A549 (cell line): Measurements from ENCODE around the gene VSTM4. TPM values are rescaled to one million over a fixed set of nuclear protein-coding genes. Genes with fewer than 3 reads are reported as not detected.

ENCODE experiments used
- ATAC-seq, 2 experiments: fragments of 200-7000 bp in 1 of 2; fragments of >200 bp in 1 of 2; cut with Nextera tagmentation in 1 of 2; cut with Tn5 transposase in 1 of 2; 3 replicates each; pipeline versions ENCODE4 v1.8.0 to v1.9.1; 2018 to 2020; ENCODE audit warnings: mild to moderate bottlenecking in 1 of 2, moderate library complexity in 1 of 2
- CTCF ChIA-PET: fragments of 300-600 bp; sonication (Branson Sonifier 250); formaldehyde crosslinking; extraction: SDS; loops from one replicate; lab custom pipeline; 2021; ENCODE audit warnings: antibody characterized with exemption, inconsistent platforms; lab: Yijun Ruan, JAX
- POLR2A ChIA-PET: fragments of 350-600 bp; formaldehyde crosslinking; extraction: SDS; loops from one replicate; lab custom pipeline; 2021; ENCODE audit warnings: antibody characterized with exemption, inconsistent platforms; lab: Yijun Ruan, JAX
- DNase-seq, 2 experiments: peaks; one replicate each; pipeline versions ENCODE4 v3.0.0 to v3.0.0-alpha.2; 2011 to 2016; ENCODE audit warnings: low read depth in 1 of 2, low spot score in 1 of 2
- FAIRE-seq: peaks from 2 replicates; lab custom pipeline; 2011; peaks lifted over from hg19 to GRCh38; lab: Jason Lieb, UNC
- H3K27ac ChIP-seq, 2 experiments: fragments of >200 bp; sonication (Bioruptor Twin); formaldehyde crosslinking; 3 replicates each; pipeline ENCODE4 v1.5.1; 2016 to 2017
- H3K4me1 ChIP-seq: fragments of >200 bp; sonication (Bioruptor Twin); formaldehyde crosslinking; 3 replicates; pipeline ENCODE4 v1.6.1; 2016
- H3K4me2 ChIP-seq: fragments of >200 bp; sonication (Bioruptor Twin); formaldehyde crosslinking; 3 replicates; pipeline ENCODE4 v1.6.1; 2016
- H3K4me3 ChIP-seq: fragments of >200 bp; sonication (Bioruptor Twin); formaldehyde crosslinking; 3 replicates; pipeline ENCODE4 v1.5.1; 2016
- H3K9me3 ChIP-seq: fragments of >200 bp; sonication (Bioruptor Twin); formaldehyde crosslinking; 3 replicates; pipeline ENCODE4 v1.6.1; 2016
- CBX2 ChIP-seq: fragments of 200-600 bp; sonication (generic); IDR thresholded peaks from 2 replicates; pipeline ENCODE4 v1.6.1; 2016; ENCODE audit warnings: low read depth, mild to moderate bottlenecking, borderline replicate concordance
- CHD4 ChIP-seq: fragments of 200-600 bp; sonication (generic); IDR thresholded peaks from 2 replicates; pipeline ENCODE4 v1.6.1; 2016; ENCODE audit warnings: antibody characterized with exemption, mild to moderate bottlenecking, borderline replicate concordance
- E2F6 ChIP-seq: IDR thresholded peaks from 2 replicates; pipeline ENCODE4 v1.6.1; 2012; ENCODE audit warnings: low read depth, borderline replicate concordance
- EHMT2 ChIP-seq: fragments of 200-600 bp; sonication (generic); IDR thresholded peaks from 2 replicates; pipeline ENCODE4 v1.6.1; 2016; ENCODE audit warnings: antibody characterized with exemption, low read depth, mild to moderate bottlenecking, moderate library complexity
- ESRRA ChIP-seq: fragments of 150-350 bp; IDR thresholded peaks from 2 replicates; pipeline ENCODE4 v1.6.1; 2014; ENCODE audit warnings: mild to moderate bottlenecking, low read length, borderline replicate concordance
- FOSB ChIP-seq: fragments of 250-450 bp; sonication (Bioruptor Pico); IDR thresholded peaks from 2 replicates; pipeline ENCODE4 v1.5.0; 2020; ENCODE audit warnings: mild to moderate bottlenecking, moderate library complexity
- FOSL2 ChIP-seq, 2 experiments: fragments of 450-650 bp in 1 of 2; fragments of >200 bp in 1 of 2; sonication (Bioruptor Twin) in 1 of 2; formaldehyde crosslinking; IDR thresholded peaks; 2 replicates each; pipeline versions ENCODE4 v1.5.0 to v1.6.1; 2016 to 2020; ENCODE audit warnings: mild to moderate bottlenecking in 1 of 2, moderate library complexity in 1 of 2
- FOXS1 ChIP-seq: fragments of 250-450 bp; sonication (Bioruptor Pico); IDR thresholded peaks from 2 replicates; pipeline ENCODE4 v1.5.0; 2020; ENCODE audit warnings: mild to moderate bottlenecking, moderate library complexity
- HDAC2 ChIP-seq: fragments of 200-600 bp; sonication (generic); IDR thresholded peaks from 2 replicates; pipeline ENCODE4 v1.6.1; 2016
- HES2 ChIP-seq: fragments of >200 bp; sonication (Bioruptor Twin); formaldehyde crosslinking; IDR thresholded peaks from 2 replicates; pipeline ENCODE4 v1.6.1; 2016
- HMGXB4 ChIP-seq: fragments of 250-450 bp; sonication (Bioruptor Pico); IDR thresholded peaks from 2 replicates; pipeline ENCODE4 v1.5.0; 2021; ENCODE audit warnings: mild to moderate bottlenecking, moderate library complexity, borderline replicate concordance
- HOXA7 ChIP-seq: fragments of 250-450 bp; sonication (Bioruptor Pico); IDR thresholded peaks from 2 replicates; pipeline ENCODE4 v1.5.0; 2020; ENCODE audit warnings: mild to moderate bottlenecking, moderate library complexity
- HOXB5 ChIP-seq: fragments of 250-450 bp; sonication (Bioruptor Pico); IDR thresholded peaks from 2 replicates; pipeline ENCODE4 v1.5.0; 2020; ENCODE audit warnings: mild to moderate bottlenecking, moderate library complexity
- JUN ChIP-seq, 2 experiments: fragments of >200 bp; sonication (Bioruptor Twin); formaldehyde crosslinking; IDR thresholded peaks; 2 replicates in 1 of 2; 3 replicates in 1 of 2; pipeline ENCODE4 v1.6.1; 2016 to 2017
- JUNB ChIP-seq: fragments of >200 bp; sonication (Bioruptor Twin); formaldehyde crosslinking; IDR thresholded peaks from 2 replicates; pipeline ENCODE4 v1.6.1; 2016
- KDM1A ChIP-seq: fragments of 200-600 bp; sonication (generic); IDR thresholded peaks from 2 replicates; pipeline ENCODE4 v1.6.1; 2016; ENCODE audit warnings: low read depth, mild to moderate bottlenecking
- KDM5A ChIP-seq: fragments of 200-600 bp; sonication (generic); IDR thresholded peaks from 2 replicates; pipeline ENCODE4 v1.6.1; 2016; ENCODE audit warnings: antibody characterized with exemption, mild to moderate bottlenecking
- MAFK ChIP-seq: fragments of 450-650 bp; IDR thresholded peaks from 2 replicates; pipeline ENCODE4 v1.6.1; 2014; ENCODE audit not compliant: partially characterized antibody
- POLR2A ChIP-seq: IDR thresholded peaks from 2 replicates; pipeline ENCODE4 v1.6.1; 2012; ENCODE audit warnings: mild to moderate bottlenecking, low read length
- RARB ChIP-seq: fragments of 250-450 bp; sonication (Bioruptor Pico); IDR thresholded peaks from 2 replicates; pipeline ENCODE4 v1.8.0; 2021; ENCODE audit warnings: mild to moderate bottlenecking, moderate library complexity
- RCOR1 ChIP-seq: fragments of 150-350 bp; IDR thresholded peaks from 2 replicates; pipeline ENCODE4 v1.6.1; 2014; ENCODE audit warnings: antibody characterized with exemption, low read length, low read depth
- RNF2 ChIP-seq: fragments of 200-600 bp; sonication (generic); IDR thresholded peaks from 2 replicates; pipeline ENCODE4 v1.6.1; 2016; ENCODE audit warnings: low read depth, mild to moderate bottlenecking, antibody characterized with exemption, moderate library complexity, borderline replicate concordance
- SMC3 ChIP-seq: fragments of >200 bp; sonication (Bioruptor Twin); formaldehyde crosslinking; IDR thresholded peaks from 3 replicates; pipeline ENCODE4 v1.6.1; 2018; ENCODE audit warnings: inconsistent platforms
- SREBF2 ChIP-seq: fragments of 450-650 bp; IDR thresholded peaks from 2 replicates; pipeline ENCODE4 v1.6.1; 2014; ENCODE audit warnings: mild to moderate bottlenecking, moderate library complexity
- TFCP2L1 ChIP-seq: fragments of 250-450 bp; sonication (Bioruptor Pico); IDR thresholded peaks from 2 replicates; pipeline ENCODE4 v1.5.0; 2021; ENCODE audit warnings: mild to moderate bottlenecking
- ZFP36 ChIP-seq: fragments of 450-650 bp; IDR thresholded peaks from 2 replicates; pipeline ENCODE4 v1.6.1; 2014; ENCODE audit warnings: borderline replicate concordance; ENCODE audit not compliant: partially characterized antibody
- ZSCAN20 ChIP-seq: fragments of 250-450 bp; sonication (Bioruptor Pico); IDR thresholded peaks from 2 replicates; pipeline ENCODE4 v1.8.0; 2022; ENCODE audit warnings: mild to moderate bottlenecking, moderate library complexity
- WGBS: methylation state at CpG from one replicate; pipeline ENCODE4 v1.1.6; 2017; ENCODE audit errors: missing lambda C conversion rate; 5-methylcytosine and 5-hydroxymethylcytosine counted together
- polyA plus RNA-seq, 4 experiments: library from polyadenylated mRNA; depleted of rRNA in 3 of 4; stranded (reverse); fragments of >200 nt; fragmentation: RNase III in 1 of 4; extraction: RNeasy Plus Mini Kit Qiagen cat#74134 plus additional on column Dnase treatment in 1 of 4; gene quantifications; 2 replicates in 3 of 4; 3 replicates in 1 of 4; pipeline ENCODE4 v1.2.3, GENCODE V29; 2011 to 2017
- TF ChIP-seq, protein P1 (sequence below): IDR thresholded peaks from 2 replicates; pipeline ENCODE4 v1.6.1; 2012
- TF ChIP-seq, protein P2 (sequence below): IDR thresholded peaks from 2 replicates; pipeline ENCODE4 v1.6.1; 2012

Gene VSTM4
- polyA plus RNA-seq, 2 of the 4 experiments (the other 2 are of a cell fraction): 0.18 to 0.53 TPM

GRCh38 chr10:49078433-49078832, 36.9 kb downstream of the VSTM4 start:
- 39% methylated on average over 2 of the region's 2 CpGs for WGBS

GRCh38 chr10:49076741-49077521, 38.4 kb downstream of the VSTM4 start:
- TF ChIP-seq HDAC2 (no peak), ZSCAN20 (no peak), E2F6 (no peak), HMGXB4 (no peak), ZFP36 (no peak), MAFK (no peak), FOXS1 (CRISPR knock-in tag) (no peak), RNF2 (no peak), JUN (IDR thresholded peaks at IDR 0.05) (no peak), RCOR1 (no peak), POLR2A (no peak), SMC3 (no peak), FOSB (no peak), CBX2 (no peak), HES2 (no peak), RARB (CRISPR knock-in tag) (no peak)
- TF ChIP-seq, protein P1, sequence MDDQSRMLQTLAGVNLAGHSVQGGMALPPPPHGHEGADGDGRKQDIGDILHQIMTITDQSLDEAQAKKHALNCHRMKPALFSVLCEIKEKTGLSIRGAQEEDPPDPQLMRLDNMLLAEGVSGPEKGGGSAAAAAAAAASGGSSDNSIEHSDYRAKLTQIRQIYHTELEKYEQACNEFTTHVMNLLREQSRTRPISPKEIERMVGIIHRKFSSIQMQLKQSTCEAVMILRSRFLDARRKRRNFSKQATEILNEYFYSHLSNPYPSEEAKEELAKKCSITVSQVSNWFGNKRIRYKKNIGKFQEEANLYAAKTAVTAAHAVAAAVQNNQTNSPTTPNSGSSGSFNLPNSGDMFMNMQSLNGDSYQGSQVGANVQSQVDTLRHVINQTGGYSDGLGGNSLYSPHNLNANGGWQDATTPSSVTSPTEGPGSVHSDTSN: no peak
- TF ChIP-seq, protein P2, sequence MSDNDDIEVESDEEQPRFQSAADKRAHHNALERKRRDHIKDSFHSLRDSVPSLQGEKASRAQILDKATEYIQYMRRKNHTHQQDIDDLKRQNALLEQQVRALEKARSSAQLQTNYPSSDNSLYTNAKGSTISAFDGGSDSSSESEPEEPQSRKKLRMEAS: no peak
- Histone ChIP-seq H3K4me2 (no peak overlapping the region), H3K4me1 (no peaks in the 10 kb centered on the region), H3K9me3 (no peaks in the 10 kb centered on the region), H3K4me3 (no peak overlapping the region), H3K27ac (no peak overlapping the region)
- no peak for DNase-seq
- WGBS: 25% methylated on average over 13 of the region's 13 CpGs
- FAIRE-seq: no peak
- ChIA-PET POLR2A (no interaction called here), CTCF (no interaction called here)
- no peak for ATAC-seq

More at GRCh38 chr10:49078433-49078832, 36.9 kb downstream of the VSTM4 start:
- FAIRE-seq: no peak
- no peak overlapping the region for H3K27ac ChIP-seq
- H3K4me3 ChIP-seq: no peak overlapping the region
- CTCF ChIA-PET: no interaction called here
- POLR2A ChIA-PET: no interaction called here
- H3K4me1 ChIP-seq: no peaks in the 10 kb centered on the region
- H3K9me3 ChIP-seq: no peaks in the 10 kb centered on the region
- no peak for TF ChIP-seq ESRRA
- no peak for TF ChIP-seq KDM1A
- TF ChIP-seq KDM5A: no peak
- TF ChIP-seq CHD4: no peak
- no peak for TF ChIP-seq FOSL2 (IDR thresholded peaks at IDR 0.05)
- TF ChIP-seq FOSL2 (CRISPR knock-in tag; IDR thresholded peaks at IDR 0.05): no peak
- TF ChIP-seq HOXB5: no peak
- TF ChIP-seq ZSCAN20: no peak
- no peak for TF ChIP-seq JUN (IDR thresholded peaks at IDR 0.05)
- TF ChIP-seq SREBF2: no peak
- no peak for TF ChIP-seq CBX2
- no peak for TF ChIP-seq HOXA7 (CRISPR knock-in tag)
- no peak for TF ChIP-seq HDAC2
- TF ChIP-seq EHMT2: no peak
- TF ChIP-seq JUNB: no peak
- no peak for TF ChIP-seq E2F6
- no peak for TF ChIP-seq TFCP2L1 (CRISPR knock-in tag)
- no peak for TF ChIP-seq ZFP36
- TF ChIP-seq, all 56 proteins: peak for 0
- ATAC-seq (no peak), DNase-seq (no peak)
- H3K4me2 ChIP-seq: no peak overlapping the region
